Measurements from ENCODE around the gene RANBP2. TPM values are rescaled to one million over a fixed set of nuclear protein-coding genes. Genes with fewer than 3 reads are reported as not detected.

The RANBP2 gene
- total RNA-seq, 1 experiment from 2014 or later, result 91.4 TPM

GRCh38 chr2:108835040-108835439, 115.8 kb downstream of the RANBP2 start:
- no peak overlapping the region for H3K56ac ChIP-seq (ENCODE audit: insufficient read length, low read depth, low read length)
- DNase-seq, result no peak
- Mint-ChIP-seq H3K27me3 (ENCODE audit: low read depth) (no peaks in the 10 kb centered on the region), H3K27ac (no peak overlapping the region), H3K4me1 (peaks cover 10% of the 10 kb centered on the region in 2 experiments; a peak in 3 of 4 replicates), H3K9me3 (peaks cover 18 to 22% of the 10 kb centered on the region in 2 experiments; a peak in 4 of 5 replicates), H3K4me3 (no peak overlapping the region), H3K36me3 (ENCODE audit: insufficient read depth in 1 of 3, low read depth in 3 of 3) (peaks cover 36 to 52% (median 42%) of the 10 kb centered on the region in 3 experiments)
- no peak overlapping the region for H2BK15ac ChIP-seq (ENCODE audit: low read depth, low read length)
- H3K27ac ChIP-seq (ENCODE audit: insufficient read length, low read depth, low read length), result no peak overlapping the region
- no peak overlapping the region for H4K5ac ChIP-seq (ENCODE audit: insufficient read length, low read depth, low read length)
- H2AK5ac ChIP-seq (ENCODE audit: insufficient read length, low read length), result no peak overlapping the region
- H3K4ac ChIP-seq (ENCODE audit: low read depth, low read length), result no peak overlapping the region
- no peak overlapping the region for H2AFZ ChIP-seq (ENCODE audit: low read length)
- H3K4me2 ChIP-seq (ENCODE audit: insufficient read depth, insufficient read length, low read length), result no peak overlapping the region
- no peak overlapping the region for H3K9ac ChIP-seq (ENCODE audit: extremely low read depth, insufficient read length, low read length)
- H2BK120ac ChIP-seq (ENCODE audit: low read depth, low read length, poor library complexity, severe bottlenecking), result no peak overlapping the region
- H4K91ac ChIP-seq (ENCODE audit: insufficient read length, low read depth, low read length), result no peak overlapping the region
- no peak overlapping the region for H3K23ac ChIP-seq (ENCODE audit: insufficient read length, low read depth, low read length)
- no peak overlapping the region for H3K14ac ChIP-seq (ENCODE audit: insufficient read depth, low read length)
- H3T11ph ChIP-seq (ENCODE audit: low read length), result no peak overlapping the region
- no peaks in the 10 kb centered on the region for H3K4me1 ChIP-seq (ENCODE audit: insufficient read depth, low read length)
- H3K9me3 ChIP-seq (ENCODE audit: control insufficient read depth, low read depth, low read length), result no peaks in the 10 kb centered on the region
- no peak overlapping the region for H2BK5ac ChIP-seq (ENCODE audit: insufficient read length, low read length)
- H3K27me3 ChIP-seq (ENCODE audit: insufficient read depth, low read length), result no peaks in the 10 kb centered on the region
- no CpG with 5 or more reads among the region's 1 CpG for WGBS (ENCODE audit: extremely low coverage, insufficient read length, low lambda C conversion rate)
- H3K18ac ChIP-seq (ENCODE audit: insufficient read length, low read depth, low read length), result no peak overlapping the region
- H4K8ac ChIP-seq (replicated peaks; ENCODE audit: insufficient read length, low read depth, low read length), result no peak overlapping the region
- H3K23me2 ChIP-seq (ENCODE audit: insufficient read length, low read depth, low read length, poor library complexity, severe bottlenecking), result no peaks in the 10 kb centered on the region
- H2BK12ac ChIP-seq (ENCODE audit: insufficient read length, low read depth, low read length), result no peak overlapping the region
- no peak overlapping the region for H2BK20ac ChIP-seq (ENCODE audit: low read depth, low read length, poor library complexity, severe bottlenecking)
- H3K79me1 ChIP-seq (ENCODE audit: insufficient read depth, low read depth, low read length, poor library complexity, severe bottlenecking), result no peaks in the 10 kb centered on the region
- H3K79me2 ChIP-seq (ENCODE audit: insufficient read depth, low read length), result no peaks in the 10 kb centered on the region
- H4K20me1 ChIP-seq (ENCODE audit: control insufficient read depth, insufficient read depth, insufficient read length), result no peaks in the 10 kb centered on the region
- TF ChIP-seq, protein P1, sequence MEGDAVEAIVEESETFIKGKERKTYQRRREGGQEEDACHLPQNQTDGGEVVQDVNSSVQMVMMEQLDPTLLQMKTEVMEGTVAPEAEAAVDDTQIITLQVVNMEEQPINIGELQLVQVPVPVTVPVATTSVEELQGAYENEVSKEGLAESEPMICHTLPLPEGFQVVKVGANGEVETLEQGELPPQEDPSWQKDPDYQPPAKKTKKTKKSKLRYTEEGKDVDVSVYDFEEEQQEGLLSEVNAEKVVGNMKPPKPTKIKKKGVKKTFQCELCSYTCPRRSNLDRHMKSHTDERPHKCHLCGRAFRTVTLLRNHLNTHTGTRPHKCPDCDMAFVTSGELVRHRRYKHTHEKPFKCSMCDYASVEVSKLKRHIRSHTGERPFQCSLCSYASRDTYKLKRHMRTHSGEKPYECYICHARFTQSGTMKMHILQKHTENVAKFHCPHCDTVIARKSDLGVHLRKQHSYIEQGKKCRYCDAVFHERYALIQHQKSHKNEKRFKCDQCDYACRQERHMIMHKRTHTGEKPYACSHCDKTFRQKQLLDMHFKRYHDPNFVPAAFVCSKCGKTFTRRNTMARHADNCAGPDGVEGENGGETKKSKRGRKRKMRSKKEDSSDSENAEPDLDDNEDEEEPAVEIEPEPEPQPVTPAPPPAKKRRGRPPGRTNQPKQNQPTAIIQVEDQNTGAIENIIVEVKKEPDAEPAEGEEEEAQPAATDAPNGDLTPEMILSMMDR (conservative IDR thresholded peaks at IDR 0.05), result no peak

Other genes with a start within 250 kb of the RANBP2 start
- 33.4 and 37.7 TPM in 2 replicates for gene LIMS1, start 185.0 kb upstream of the RANBP2 start, total RNA-seq (2021)
- gene CCDC138, start 67.3 kb downstream of the RANBP2 start, total RNA-seq (2021), result 31.4 and 32.7 TPM in 2 replicates

All from H9 (cell line).